Ishikawa (cell line): ENCODE data around the gene SRCIN1.

Experiments used
- CEBPB ChIP-seq: IDR thresholded peaks from 2 replicates; pipeline ENCODE4 v1.6.1; 2012
- CREB1 ChIP-seq: IDR thresholded peaks from 2 replicates; pipeline ENCODE4 v1.6.1; 2012; ENCODE audit warnings: low read depth
- EGR1 ChIP-seq: IDR thresholded peaks from 2 replicates; pipeline ENCODE4 v1.6.1; 2012
- EP300 ChIP-seq: IDR thresholded peaks from 2 replicates; pipeline ENCODE4 v1.6.1; 2012; ENCODE audit warnings: borderline replicate concordance
- FOXM1 ChIP-seq: IDR thresholded peaks from 2 replicates; pipeline ENCODE4 v1.6.1; 2012; ENCODE audit warnings: low read depth, borderline replicate concordance
- MAX ChIP-seq: IDR thresholded peaks from 2 replicates; pipeline ENCODE4 v1.6.1; 2012
- NFIC ChIP-seq: IDR thresholded peaks from 2 replicates; pipeline ENCODE4 v1.6.1; 2012
- RAD21 ChIP-seq: IDR thresholded peaks from 2 replicates; pipeline ENCODE4 v1.6.1; 2012; ENCODE audit warnings: low read depth
- TAF1 ChIP-seq: IDR thresholded peaks from 2 replicates; pipeline ENCODE4 v1.6.1; 2012; ENCODE audit warnings: low read depth, mild to moderate bottlenecking
- TCF12 ChIP-seq: IDR thresholded peaks from 2 replicates; pipeline ENCODE4 v1.6.1; 2012; ENCODE audit warnings: low read depth
- TEAD4 ChIP-seq: IDR thresholded peaks from 2 replicates; pipeline ENCODE4 v1.6.1; 2012
- YY1 ChIP-seq: IDR thresholded peaks from 2 replicates; pipeline ENCODE4 v1.6.1; 2012; ENCODE audit warnings: low read depth
- ZBTB7A ChIP-seq: IDR thresholded peaks from 2 replicates; pipeline ENCODE4 v1.6.1; 2012; ENCODE audit warnings: low read depth
- TF ChIP-seq, protein P1 (sequence below): IDR thresholded peaks from 2 replicates; pipeline ENCODE4 v1.6.1; 2012
- TF ChIP-seq, protein P2 (sequence below): IDR thresholded peaks from 2 replicates; pipeline ENCODE4 v1.6.1; 2012; ENCODE audit warnings: low read depth, mild to moderate bottlenecking

Gene SRCIN1

GRCh38 chr17:38557836-38558727 lies 47.7 kb downstream of the SRCIN1 start:
- TF ChIP-seq RAD21 (peak; percentile 85), MAX (peak; percentile 75), TCF12 (no peak), NFIC (peak; percentile 30; the same call in 1 of the 2 replicates), EGR1 (no peak), CEBPB (peak; percentile 33; the same call in 1 of the 2 replicates)

DNA sequence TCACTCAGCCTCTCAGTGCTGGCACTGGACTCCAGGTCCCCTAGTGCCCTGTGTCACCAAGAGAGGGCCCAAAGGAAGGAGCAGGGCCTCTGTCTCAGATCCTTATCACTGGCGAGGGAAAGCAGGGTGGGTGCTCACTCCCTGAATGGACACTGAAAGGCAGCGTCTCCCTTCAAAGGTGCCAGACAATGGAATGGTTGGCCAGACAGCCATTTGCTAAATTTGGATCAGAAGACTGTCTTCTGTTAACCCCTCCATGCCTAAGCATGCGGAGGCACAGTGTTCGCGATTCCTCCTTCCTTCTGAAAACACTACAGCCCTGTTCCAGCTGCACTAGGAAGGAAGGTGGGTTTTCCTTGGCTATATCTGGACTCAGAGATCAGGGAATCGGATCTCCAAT lies 48.4 kb downstream of the SRCIN1 start:
- TF ChIP-seq FOXM1 (no peak), YY1 (no peak), NFIC (no peak), MAX (no peak), EP300 (no peak), TEAD4 (no peak), CREB1 (no peak), EGR1 (no peak), CEBPB (no peak), RAD21 (no peak), ZBTB7A (no peak), TCF12 (no peak)
- TF ChIP-seq, protein P1, sequence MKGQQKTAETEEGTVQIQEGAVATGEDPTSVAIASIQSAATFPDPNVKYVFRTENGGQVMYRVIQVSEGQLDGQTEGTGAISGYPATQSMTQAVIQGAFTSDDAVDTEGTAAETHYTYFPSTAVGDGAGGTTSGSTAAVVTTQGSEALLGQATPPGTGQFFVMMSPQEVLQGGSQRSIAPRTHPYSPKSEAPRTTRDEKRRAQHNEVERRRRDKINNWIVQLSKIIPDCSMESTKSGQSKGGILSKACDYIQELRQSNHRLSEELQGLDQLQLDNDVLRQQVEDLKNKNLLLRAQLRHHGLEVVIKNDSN = no peak
- TF ChIP-seq, protein P2, sequence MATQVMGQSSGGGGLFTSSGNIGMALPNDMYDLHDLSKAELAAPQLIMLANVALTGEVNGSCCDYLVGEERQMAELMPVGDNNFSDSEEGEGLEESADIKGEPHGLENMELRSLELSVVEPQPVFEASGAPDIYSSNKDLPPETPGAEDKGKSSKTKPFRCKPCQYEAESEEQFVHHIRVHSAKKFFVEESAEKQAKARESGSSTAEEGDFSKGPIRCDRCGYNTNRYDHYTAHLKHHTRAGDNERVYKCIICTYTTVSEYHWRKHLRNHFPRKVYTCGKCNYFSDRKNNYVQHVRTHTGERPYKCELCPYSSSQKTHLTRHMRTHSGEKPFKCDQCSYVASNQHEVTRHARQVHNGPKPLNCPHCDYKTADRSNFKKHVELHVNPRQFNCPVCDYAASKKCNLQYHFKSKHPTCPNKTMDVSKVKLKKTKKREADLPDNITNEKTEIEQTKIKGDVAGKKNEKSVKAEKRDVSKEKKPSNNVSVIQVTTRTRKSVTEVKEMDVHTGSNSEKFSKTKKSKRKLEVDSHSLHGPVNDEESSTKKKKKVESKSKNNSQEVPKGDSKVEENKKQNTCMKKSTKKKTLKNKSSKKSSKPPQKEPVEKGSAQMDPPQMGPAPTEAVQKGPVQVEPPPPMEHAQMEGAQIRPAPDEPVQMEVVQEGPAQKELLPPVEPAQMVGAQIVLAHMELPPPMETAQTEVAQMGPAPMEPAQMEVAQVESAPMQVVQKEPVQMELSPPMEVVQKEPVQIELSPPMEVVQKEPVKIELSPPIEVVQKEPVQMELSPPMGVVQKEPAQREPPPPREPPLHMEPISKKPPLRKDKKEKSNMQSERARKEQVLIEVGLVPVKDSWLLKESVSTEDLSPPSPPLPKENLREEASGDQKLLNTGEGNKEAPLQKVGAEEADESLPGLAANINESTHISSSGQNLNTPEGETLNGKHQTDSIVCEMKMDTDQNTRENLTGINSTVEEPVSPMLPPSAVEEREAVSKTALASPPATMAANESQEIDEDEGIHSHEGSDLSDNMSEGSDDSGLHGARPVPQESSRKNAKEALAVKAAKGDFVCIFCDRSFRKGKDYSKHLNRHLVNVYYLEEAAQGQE = no peak

GRCh38 chr17:38556239-38556638 lies 49.5 kb downstream of the SRCIN1 start:
- TF ChIP-seq, protein P1 = no peak
- TF ChIP-seq EP300 (no peak), TEAD4 (no peak), ZBTB7A (no peak), YY1 (no peak), CREB1 (no peak), FOXM1 (no peak), TAF1 (no peak), EGR1 (no peak), NFIC (no peak), MAX (no peak), TCF12 (no peak), RAD21 (no peak)
- TF ChIP-seq, protein P2 = no peak

DNA sequence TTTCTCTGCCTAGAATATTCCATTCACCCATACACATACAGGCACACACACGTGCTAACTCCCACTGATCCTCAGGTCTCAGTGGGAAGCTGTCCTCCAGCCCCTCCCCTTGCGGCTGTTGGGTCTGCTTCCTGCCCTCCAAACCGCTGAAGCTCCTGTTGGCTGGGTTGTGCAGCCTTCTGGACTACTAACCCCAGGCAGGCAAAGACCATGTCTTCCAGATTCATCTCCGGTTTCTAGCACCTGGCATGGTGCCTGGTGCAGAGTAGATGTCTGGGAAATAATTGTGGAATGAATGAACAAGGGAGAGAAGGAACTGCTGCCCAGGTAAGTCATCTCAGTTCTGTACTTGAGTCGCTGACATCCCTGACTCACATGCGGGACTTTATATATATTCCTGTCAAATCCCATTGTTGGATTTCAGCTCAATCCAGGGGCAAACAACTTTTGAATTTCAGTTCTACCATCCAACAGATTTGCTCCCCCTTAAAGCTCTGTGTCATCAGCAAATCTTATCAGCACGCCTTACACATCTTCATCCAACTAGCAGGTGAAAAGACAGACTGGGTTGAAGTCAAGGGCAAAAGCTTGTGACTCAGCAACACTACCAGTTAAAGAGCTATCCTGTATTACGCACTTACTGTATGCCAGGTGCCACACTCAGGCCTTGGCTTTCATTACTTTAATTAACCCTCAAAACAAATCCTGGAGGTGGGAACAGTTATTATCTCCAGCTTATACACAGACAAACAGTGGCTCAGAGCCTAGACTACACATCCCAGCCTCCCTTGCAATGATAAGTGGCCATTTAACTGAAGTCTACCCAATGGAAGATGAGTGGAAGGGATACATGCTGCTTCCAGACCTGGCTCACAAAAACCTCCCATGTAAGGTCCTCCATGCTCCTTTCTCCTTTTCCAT lies 51.1 kb downstream of the SRCIN1 start:
- TF ChIP-seq MAX (peak; percentile 31; the same call in 1 of the 2 replicates), EGR1 (no peak), FOXM1 (no peak), CREB1 (no peak), NFIC (peak; percentile 55), EP300 (no peak)

- TF ChIP-seq ZBTB7A (no peak), MAX (no peak), FOXM1 (no peak), RAD21 (no peak), TEAD4 (no peak), CREB1 (no peak), TAF1 (no peak), EP300 (no peak), NFIC (no peak)
Observed at GRCh38 chr17:38552343-38552742, 53.4 kb downstream of the SRCIN1 start.
